Measurements from ENCODE around the gene PGC. TPM values are rescaled to one million over a fixed set of nuclear protein-coding genes. Genes with fewer than 3 reads are reported as not detected.

The PGC gene
- total RNA-seq, 4 donors from 2014 or later: 0.62 TPM; not detected in 3

- Histone ChIP-seq H3K9me3 (no peaks in the 10 kb centered on the region), H3K36me3 (peaks cover 0 to 78% of the 10 kb centered on the region in 2 donors), H3K27ac (no peak overlapping the region), H3K27me3 (no peaks in the 10 kb centered on the region), H3K4me3 (no peak overlapping the region), H3K4me1 (peaks cover 0 to 18% (median 6%) of the 10 kb centered on the region in 3 donors)
- WGBS, 2 donors (ENCODE audit: low coverage in 1 of 2): 93% methylated on average over 2 to 3 of the region's 3 CpGs
- no peak for ATAC-seq
- TF ChIP-seq, protein P1, sequence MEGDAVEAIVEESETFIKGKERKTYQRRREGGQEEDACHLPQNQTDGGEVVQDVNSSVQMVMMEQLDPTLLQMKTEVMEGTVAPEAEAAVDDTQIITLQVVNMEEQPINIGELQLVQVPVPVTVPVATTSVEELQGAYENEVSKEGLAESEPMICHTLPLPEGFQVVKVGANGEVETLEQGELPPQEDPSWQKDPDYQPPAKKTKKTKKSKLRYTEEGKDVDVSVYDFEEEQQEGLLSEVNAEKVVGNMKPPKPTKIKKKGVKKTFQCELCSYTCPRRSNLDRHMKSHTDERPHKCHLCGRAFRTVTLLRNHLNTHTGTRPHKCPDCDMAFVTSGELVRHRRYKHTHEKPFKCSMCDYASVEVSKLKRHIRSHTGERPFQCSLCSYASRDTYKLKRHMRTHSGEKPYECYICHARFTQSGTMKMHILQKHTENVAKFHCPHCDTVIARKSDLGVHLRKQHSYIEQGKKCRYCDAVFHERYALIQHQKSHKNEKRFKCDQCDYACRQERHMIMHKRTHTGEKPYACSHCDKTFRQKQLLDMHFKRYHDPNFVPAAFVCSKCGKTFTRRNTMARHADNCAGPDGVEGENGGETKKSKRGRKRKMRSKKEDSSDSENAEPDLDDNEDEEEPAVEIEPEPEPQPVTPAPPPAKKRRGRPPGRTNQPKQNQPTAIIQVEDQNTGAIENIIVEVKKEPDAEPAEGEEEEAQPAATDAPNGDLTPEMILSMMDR (IDR thresholded peaks at IDR 0.05): no peak
- no peak for TF ChIP-seq EP300 (IDR thresholded peaks at IDR 0.05)
- no peak for TF ChIP-seq POLR2A (IDR thresholded peaks at IDR 0.05)
These were observed 27.6 kb upstream of the PGC start for GRCh38 chr6:41774841-41775240.

DNA sequence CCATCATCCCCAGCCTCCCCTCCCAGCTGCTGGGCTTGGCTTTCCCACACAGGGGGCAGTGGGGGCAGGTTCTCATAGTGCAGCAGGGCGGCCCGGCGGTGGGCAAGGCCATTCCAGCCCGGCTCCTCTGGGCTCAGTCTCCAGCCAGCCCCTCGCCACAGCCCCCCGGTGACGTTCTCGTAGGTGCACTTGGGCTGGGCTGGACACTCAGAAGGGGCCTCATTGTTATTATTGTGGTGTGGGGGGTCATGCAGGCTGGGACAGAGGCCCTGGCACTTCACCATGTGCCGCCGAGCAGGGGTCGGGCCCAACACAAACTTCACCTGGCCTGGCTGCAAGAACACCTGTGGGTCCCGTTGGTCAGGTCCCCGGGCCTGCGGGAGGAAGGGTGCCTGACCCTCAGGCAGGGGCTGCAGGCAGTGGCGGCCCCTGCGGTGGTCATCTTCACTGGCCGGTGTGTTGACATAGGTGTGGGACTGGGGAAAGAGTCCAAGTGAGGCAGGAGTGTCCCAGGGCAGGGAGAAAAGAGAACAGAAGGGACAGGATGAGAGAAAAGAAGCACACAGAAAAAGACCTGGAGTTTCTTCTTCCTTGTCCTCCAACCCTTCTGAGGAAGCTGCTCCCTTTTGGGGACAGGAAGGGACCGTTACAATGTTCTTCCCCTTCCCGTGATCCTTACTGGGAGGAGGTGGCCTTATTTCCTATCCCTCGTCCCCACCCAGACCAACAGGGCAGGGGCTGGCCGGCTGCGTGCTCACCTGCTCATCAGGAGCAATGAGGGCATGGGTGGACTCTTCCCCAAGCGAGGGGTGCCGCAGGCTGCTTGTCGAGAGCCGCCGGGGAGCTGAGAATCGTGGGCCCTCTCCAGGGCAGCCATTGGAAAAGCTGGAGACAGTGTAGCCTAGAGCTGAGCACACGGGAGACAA lies 24.1 kb upstream of the PGC start:
- TF ChIP-seq POLR2A (IDR thresholded peaks at IDR 0.05) (no peak), EP300 (IDR thresholded peaks at IDR 0.05) (no peak), POLR2AphosphoS5 (IDR thresholded peaks at IDR 0.05) (no peak)
- TF ChIP-seq, protein P1 (IDR thresholded peaks at IDR 0.05): no peak
- no peak for ATAC-seq
- Histone ChIP-seq H3K27ac (no peak overlapping the region), H3K36me3 (peaks cover 0 to 71% of the 10 kb centered on the region in 2 donors), H3K27me3 (no peaks in the 10 kb centered on the region), H3K4me3 (no peak overlapping the region), H3K9me3 (no peaks in the 10 kb centered on the region), H3K4me1 (peaks cover 0 to 16% (median 13%) of the 10 kb centered on the region in 3 donors)
- WGBS, 2 donors (ENCODE audit: low coverage in 1 of 2): 64 to 83% methylated on average over 4 to 6 of the region's 29 CpGs

DNA sequence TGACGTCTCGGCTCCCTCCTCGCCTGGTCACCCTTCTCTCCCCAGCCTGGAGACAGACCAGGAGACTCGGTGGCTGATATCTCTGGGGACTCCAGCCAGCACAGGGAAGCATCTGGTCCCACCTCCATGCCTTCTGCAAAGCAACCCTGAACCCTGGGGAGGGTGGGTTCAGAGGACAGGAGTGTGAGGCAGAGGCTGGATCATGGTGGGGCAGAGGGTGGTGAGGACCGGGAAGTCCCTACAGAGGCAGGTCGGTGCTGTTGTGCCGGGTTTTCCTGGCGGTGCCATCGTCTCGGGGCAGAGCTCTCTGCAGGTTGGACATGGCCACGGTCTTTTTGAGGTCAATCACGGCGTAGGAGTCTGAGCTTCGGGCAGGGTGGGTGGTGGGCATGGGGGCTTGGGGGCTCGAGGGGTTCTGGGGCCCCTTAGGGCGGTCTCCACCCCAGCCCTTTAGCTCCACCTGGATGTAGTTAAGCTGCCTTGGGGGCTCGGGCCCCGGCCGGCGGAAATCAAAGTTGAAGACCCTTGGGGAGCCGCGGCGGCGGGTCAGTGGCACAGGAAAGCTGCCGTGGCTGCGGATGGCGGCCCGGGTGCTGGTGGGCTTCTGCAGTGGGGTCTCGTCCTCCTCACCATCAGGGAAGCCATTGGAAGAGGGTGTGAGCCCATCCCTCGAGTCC lies 23.3 kb upstream of the PGC start:
- H3K9me3 ChIP-seq: no peaks in the 10 kb centered on the region
- no peaks in the 10 kb centered on the region for H3K27me3 ChIP-seq
- peaks cover 0 to 16% (median 13%) of the 10 kb centered on the region in 3 donors for H3K4me1 ChIP-seq
- ATAC-seq: no peak
- WGBS, 2 donors (ENCODE audit: low coverage in 1 of 2): 74 to 81% methylated on average over 4 of the region's 30 CpGs
- TF ChIP-seq, protein P1 (IDR thresholded peaks at IDR 0.05): no peak
- TF ChIP-seq EP300 (IDR thresholded peaks at IDR 0.05) (no peak), POLR2AphosphoS5 (IDR thresholded peaks at IDR 0.05) (no peak), POLR2A (IDR thresholded peaks at IDR 0.05) (no peak)
- peaks cover 0 to 63% of the 10 kb centered on the region in 2 donors for H3K36me3 ChIP-seq
- no peak overlapping the region for H3K4me3 ChIP-seq
- H3K27ac ChIP-seq: no peak overlapping the region

DNA sequence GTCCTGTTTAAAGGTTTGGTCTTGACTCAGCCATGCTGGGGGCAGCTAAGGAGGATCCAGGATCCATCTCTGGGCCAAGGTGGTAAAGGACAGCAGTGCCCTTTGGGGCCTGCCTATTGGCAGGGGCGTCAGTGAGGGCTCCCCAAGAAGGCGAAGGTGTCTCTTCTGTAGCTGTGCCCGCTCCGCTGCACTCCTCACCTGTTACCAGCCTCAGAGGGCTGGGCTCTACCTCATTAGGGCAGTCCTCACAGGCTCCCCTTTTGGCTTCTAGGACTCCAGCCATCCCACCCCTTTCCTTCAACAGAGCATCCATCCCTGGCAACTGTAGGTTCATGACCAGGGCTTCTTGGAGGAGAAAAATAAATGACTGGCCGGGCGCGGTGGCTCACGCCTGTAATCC lies 22.2 kb upstream of the PGC start:
- Histone ChIP-seq H3K4me3 (no peak overlapping the region), H3K36me3 (peaks cover 0 to 52% of the 10 kb centered on the region in 2 donors), H3K27ac (no peak overlapping the region), H3K9me3 (no peaks in the 10 kb centered on the region), H3K4me1 (peaks cover 0 to 16% (median 13%) of the 10 kb centered on the region in 3 donors), H3K27me3 (no peaks in the 10 kb centered on the region)
- TF ChIP-seq EP300 (IDR thresholded peaks at IDR 0.05) (no peak), POLR2AphosphoS5 (IDR thresholded peaks at IDR 0.05) (no peak), POLR2A (IDR thresholded peaks at IDR 0.05) (no peak)
- TF ChIP-seq, protein P1 (IDR thresholded peaks at IDR 0.05): no peak
- ATAC-seq: no peak
- no CpG with 5 or more reads among the region's 8 CpGs for WGBS, 2 donors (ENCODE audit: low coverage in 1 of 2)
